Measurements from ENCODE around the gene CIB4.

Gene CIB4

DNA sequence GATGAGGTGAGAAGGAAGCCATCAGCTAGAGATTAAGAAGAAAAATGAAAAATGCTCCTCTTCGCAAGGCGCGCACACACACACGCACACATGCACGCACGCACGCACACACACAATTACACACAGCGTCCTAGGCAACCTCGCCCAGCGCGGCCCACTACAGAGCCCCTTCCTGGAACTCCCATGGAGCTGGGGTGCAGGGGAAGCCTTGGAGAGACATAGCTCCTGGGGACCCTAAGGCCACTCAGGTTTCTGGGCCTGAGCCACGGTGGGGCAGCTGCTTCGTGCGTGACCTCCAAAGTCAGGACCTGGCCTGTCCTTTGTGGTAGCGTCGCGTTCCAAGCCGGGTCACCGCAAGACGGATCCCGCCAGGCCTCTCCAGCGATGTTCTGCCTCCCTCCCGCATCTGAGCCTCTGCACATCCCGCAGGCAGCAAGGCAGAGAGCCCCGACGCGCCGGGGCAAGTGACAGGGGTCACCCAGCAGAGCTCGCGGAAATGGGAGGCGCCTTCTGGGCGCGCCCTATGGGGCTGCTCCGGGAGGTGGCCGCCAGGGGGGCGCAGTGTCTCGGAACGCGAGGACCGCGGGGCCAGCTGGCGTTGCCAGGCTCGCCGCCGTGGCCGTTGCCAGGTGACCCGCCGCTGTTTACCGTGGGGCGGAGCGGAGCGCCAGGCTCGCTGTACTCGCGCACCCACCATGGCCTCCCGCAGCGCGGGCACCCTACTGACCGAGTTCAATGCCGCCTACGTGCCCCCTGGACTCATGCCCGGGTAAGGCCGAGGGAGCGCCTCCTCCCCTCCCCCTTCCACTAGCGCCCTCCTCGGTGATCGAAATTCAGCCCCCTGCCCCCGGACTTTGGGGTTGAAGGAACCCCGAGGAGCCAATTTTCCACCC lies 79.0 kb downstream of the CIB4 start:
- H3K4me3 Mint-ChIP-seq, result no peak overlapping the region
- no peak for DNase-seq
- H3K27ac Mint-ChIP-seq, result no peak overlapping the region
- no peaks in the 10 kb centered on the region for H3K9me3 Mint-ChIP-seq
- ATAC-seq (replicated peaks), result no peak
- peaks cover 78 to 95% of the 10 kb centered on the region in 2 donors for H3K27me3 Mint-ChIP-seq
- H3K4me1 Mint-ChIP-seq (ENCODE audit: low read depth in 2 of 2), result peaks cover 0 to 9% of the 10 kb centered on the region in 2 donors
- no peaks in the 10 kb centered on the region for H3K36me3 Mint-ChIP-seq (ENCODE audit: insufficient read depth)

DNA sequence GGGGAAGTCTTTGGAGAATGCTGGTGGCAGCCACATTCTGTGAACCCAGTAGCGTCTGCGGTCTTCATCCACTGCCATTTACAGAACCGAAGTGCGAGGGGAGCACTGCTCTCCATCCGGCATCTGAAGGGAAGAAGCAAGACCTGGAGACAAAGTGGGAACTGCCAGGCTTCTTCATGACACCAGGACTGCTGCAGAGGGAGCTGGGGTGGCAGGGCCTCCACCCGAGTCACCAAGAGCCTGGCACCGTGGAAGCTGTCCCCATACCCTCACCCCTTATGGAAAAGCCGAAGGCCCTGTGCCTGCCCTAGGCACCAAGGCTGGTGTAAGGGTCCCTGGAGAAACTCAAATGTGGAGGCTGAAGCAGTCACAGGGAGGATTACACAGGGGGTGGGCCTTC lies 79.8 kb downstream of the CIB4 start:
- Mint-ChIP-seq H3K9me3 (no peaks in the 10 kb centered on the region), H3K27me3 (peaks cover 84 to 100% of the 10 kb centered on the region in 2 donors), H3K4me1 (ENCODE audit: low read depth in 2 of 2) (peaks cover 0 to 9% of the 10 kb centered on the region in 2 donors), H3K27ac (no peak overlapping the region), H3K4me3 (no peak overlapping the region), H3K36me3 (ENCODE audit: insufficient read depth) (no peaks in the 10 kb centered on the region)
- ATAC-seq (replicated peaks) (no peak), DNase-seq (no peak)

DNA sequence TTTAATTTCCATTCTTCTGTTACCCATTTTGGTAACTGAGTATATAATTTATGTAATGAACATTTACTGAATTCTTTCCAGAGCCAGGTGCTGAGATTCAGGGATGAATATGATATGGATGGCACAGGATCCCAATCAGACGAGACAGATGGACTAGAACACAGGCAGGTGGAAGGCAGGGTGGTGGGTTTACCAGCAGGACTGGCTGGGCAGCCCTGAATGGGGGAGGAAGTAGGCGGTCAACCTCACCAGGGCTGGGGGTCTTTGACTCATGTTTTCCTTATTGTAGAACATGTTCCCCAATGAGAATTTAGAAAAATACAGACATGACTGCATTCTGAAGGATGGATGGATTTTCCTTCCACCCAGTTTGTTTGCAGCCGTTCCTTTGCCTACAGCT lies 80.3 kb downstream of the CIB4 start:
- ATAC-seq (replicated peaks) (no peak), DNase-seq (no peak)
- H3K27ac Mint-ChIP-seq, result no peak overlapping the region
- no peaks in the 10 kb centered on the region for H3K36me3 Mint-ChIP-seq (ENCODE audit: insufficient read depth)
- H3K27me3 Mint-ChIP-seq, result peaks cover 84 to 100% of the 10 kb centered on the region in 2 donors
- peaks cover 0 to 9% of the 10 kb centered on the region in 2 donors for H3K4me1 Mint-ChIP-seq (ENCODE audit: low read depth in 2 of 2)
- no peaks in the 10 kb centered on the region for H3K9me3 Mint-ChIP-seq
- H3K4me3 Mint-ChIP-seq, result no peak overlapping the region

DNA sequence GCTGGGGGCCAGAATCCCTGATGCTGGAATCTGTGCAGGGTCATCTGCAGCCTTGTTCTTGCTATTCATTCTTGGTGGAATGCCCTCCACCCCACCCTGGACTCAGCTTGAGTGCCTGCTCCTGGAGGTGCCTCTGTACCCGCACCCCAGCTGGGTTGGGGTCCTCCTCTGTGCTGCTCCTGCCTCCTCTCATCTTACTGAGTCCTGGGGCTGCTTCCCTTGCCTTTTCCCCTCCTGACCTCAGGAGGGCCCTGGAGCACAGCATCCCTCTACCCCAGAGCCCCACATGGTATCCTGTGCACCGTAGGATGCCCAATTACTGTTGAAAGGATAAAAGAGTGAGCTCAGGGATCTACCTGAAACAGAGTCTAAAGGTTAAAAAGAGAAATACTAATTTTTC lies 81.6 kb downstream of the CIB4 start:
- H3K9me3 Mint-ChIP-seq, result no peaks in the 10 kb centered on the region
- ATAC-seq (replicated peaks) (no peak), DNase-seq (no peak)
- no peak overlapping the region for H3K27ac Mint-ChIP-seq
- H3K4me3 Mint-ChIP-seq, result no peak overlapping the region
- H3K27me3 Mint-ChIP-seq, result peaks cover 80 to 100% of the 10 kb centered on the region in 2 donors
- no peaks in the 10 kb centered on the region for H3K36me3 Mint-ChIP-seq (ENCODE audit: insufficient read depth)
- H3K4me1 Mint-ChIP-seq (ENCODE audit: low read depth in 2 of 2), result peaks cover 0 to 9% of the 10 kb centered on the region in 2 donors

DNA sequence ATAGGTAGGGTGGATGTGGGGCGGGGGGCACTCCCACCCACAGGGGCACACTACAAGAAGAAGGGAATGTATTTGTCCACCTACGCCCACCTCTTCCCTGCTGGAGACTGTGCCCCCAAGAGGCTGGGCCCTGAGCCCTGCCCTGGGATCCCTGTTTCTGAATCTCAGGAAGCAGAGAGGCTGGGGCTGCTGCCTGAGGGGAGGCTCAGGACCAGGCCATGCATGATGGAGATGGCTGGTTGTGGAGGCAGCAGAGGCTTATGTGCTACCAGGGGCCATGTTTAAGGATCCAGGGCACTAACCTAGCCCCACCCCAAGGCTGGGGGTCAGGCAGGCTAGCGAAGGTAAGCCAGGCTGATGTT lies 82.1 kb downstream of the CIB4 start:
- Mint-ChIP-seq H3K4me1 (ENCODE audit: low read depth in 2 of 2) (peaks cover 0 to 9% of the 10 kb centered on the region in 2 donors), H3K27me3 (peaks cover 80 to 100% of the 10 kb centered on the region in 2 donors), H3K36me3 (ENCODE audit: insufficient read depth) (no peaks in the 10 kb centered on the region), H3K9me3 (no peaks in the 10 kb centered on the region), H3K27ac (no peak overlapping the region), H3K4me3 (no peak overlapping the region)
- no peak for DNase-seq
- no peak for ATAC-seq (replicated peaks)

DNA sequence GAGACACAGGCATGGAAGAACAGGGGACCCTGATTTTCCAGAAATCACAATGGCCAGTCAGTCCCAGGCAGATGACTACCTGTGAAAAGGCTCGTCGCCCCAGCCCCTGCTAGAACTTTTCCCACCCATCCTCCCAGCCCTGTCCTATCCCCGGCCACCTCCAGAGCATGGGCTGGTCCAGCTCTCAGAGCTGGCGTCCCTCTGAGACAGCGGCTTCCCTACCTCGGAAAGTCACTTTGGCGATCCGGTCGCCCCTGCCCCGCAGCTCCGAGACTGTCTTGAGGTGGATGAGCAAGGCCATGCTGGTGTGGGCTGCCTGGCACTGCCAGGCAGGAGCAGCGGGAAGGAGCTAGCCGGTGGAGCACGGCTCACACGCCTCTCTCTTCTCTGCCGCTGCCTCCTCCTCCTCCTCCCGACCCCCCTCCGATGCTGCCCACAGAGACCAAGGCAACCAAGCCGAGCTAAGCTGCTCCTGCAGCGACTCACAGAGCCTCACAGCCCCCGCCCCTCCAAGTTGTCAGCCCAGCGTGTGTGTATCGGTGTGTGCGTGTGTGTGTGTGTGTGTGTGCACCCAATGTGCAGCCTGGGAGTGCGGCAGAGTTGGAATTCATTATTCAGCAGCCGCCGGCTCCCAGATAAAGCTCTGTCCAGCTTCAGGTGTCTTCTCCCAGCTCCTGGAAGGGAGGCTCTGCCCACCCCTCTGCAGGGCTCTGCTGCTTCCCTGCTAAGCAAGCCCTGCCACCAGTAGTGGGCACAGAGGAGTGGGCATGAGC lies 82.7 kb downstream of the CIB4 start:
- DNase-seq (no peak), ATAC-seq (replicated peaks) (no peak)
- H3K9me3 Mint-ChIP-seq, result no peaks in the 10 kb centered on the region
- peaks cover 0 to 9% of the 10 kb centered on the region in 2 donors for H3K4me1 Mint-ChIP-seq (ENCODE audit: low read depth in 2 of 2)
- H3K27me3 Mint-ChIP-seq, result peaks cover 80 to 100% of the 10 kb centered on the region in 2 donors
- no peak overlapping the region for H3K27ac Mint-ChIP-seq
- no peaks in the 10 kb centered on the region for H3K36me3 Mint-ChIP-seq (ENCODE audit: insufficient read depth)
- H3K4me3 Mint-ChIP-seq, result no peak overlapping the region

DNA sequence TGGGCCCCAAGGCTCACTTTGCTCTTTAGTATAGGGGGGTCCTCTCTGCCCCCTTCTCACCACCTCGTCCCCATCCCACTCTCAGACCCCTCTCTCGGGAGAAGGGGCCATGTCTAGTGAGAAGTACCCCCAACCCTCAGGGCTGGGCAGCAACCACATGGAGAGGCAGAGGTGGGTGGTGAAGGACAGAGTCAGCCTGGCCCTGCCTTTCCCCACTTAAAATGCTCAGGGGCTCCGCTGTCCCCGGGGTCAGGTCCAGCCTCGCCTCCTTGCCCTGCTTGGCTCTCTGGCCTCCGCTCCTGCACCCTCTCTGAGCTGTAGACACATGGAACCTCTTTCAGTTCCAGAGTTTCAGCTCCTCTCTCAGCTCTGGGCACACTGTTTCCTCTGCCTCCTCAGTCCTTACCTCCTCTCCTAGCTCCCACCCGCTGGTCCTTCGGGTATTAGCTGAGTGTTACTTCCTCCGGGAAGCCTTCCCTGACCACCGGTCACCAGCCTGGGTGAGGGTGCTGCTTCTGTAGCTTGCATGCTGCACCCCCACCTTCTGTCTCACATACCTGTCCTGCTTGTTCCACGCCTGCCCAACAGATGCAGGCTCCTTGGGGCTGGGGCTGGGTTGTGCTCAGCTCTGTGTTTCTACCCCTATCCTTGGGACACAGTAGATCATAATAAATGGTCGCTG lies 83.8 kb downstream of the CIB4 start:
- no peak overlapping the region for H3K4me3 Mint-ChIP-seq
- H3K27me3 Mint-ChIP-seq, result peaks cover 80 to 100% of the 10 kb centered on the region in 2 donors
- no peaks in the 10 kb centered on the region for H3K36me3 Mint-ChIP-seq (ENCODE audit: insufficient read depth)
- no peak for DNase-seq
- peaks cover 0 to 3% of the 10 kb centered on the region in 2 donors for H3K4me1 Mint-ChIP-seq (ENCODE audit: low read depth in 2 of 2)
- H3K27ac Mint-ChIP-seq, result no peak overlapping the region
- no peak for ATAC-seq (replicated peaks)
- no peaks in the 10 kb centered on the region for H3K9me3 Mint-ChIP-seq

DNA sequence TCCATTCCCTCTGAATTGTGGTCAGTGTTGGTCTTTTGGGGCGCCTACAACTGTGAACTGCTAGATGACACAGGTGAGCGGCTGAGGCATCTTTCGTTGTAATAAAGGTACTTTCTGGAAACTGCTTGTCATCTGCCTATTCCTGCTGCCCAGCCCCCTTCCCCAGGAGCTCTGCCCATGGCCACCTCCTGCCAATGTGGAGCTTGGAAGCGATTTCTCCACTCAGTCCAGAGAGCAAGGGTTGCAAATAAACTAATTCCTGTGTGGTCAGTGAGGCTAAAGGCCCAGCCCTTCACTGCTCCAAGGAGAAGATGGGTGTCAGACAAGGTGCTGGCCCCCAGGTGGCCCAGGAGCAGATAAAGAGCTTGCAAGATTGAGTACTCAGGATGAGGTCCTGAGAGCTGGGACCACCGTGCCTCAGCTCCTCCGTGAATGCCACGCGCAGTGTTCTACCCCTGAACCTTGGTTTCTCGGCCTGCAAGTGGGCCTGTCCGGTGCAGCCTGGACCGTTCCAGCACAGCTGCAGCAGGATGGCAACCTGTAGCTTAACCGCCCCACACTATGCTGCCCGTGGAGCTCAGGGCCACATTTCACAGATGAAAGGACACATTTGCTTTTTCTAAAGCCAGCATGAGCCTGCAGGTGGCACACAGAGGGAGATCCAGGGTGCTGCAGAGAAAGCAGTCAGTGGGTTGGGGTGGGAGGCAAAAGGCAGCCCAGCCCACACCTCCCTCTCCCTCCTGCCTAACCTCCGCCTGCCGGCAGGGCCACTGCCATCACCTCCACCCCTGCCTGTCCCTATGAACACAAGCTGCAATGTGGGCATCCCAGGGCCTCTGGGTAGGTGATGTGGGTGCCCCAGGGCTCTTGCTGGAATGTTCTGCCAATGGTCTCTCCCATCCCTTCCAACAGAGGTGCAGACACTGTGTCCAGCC lies 84.6 kb downstream of the CIB4 start:
- Mint-ChIP-seq H3K27me3 (peaks cover 88 to 100% of the 10 kb centered on the region in 2 donors), H3K4me1 (ENCODE audit: low read depth in 2 of 2) (no peaks in the 10 kb centered on the region), H3K36me3 (ENCODE audit: insufficient read depth) (no peaks in the 10 kb centered on the region), H3K4me3 (no peak overlapping the region), H3K27ac (no peak overlapping the region), H3K9me3 (no peaks in the 10 kb centered on the region)
- DNase-seq (no peak), ATAC-seq (replicated peaks) (no peak)

DNA sequence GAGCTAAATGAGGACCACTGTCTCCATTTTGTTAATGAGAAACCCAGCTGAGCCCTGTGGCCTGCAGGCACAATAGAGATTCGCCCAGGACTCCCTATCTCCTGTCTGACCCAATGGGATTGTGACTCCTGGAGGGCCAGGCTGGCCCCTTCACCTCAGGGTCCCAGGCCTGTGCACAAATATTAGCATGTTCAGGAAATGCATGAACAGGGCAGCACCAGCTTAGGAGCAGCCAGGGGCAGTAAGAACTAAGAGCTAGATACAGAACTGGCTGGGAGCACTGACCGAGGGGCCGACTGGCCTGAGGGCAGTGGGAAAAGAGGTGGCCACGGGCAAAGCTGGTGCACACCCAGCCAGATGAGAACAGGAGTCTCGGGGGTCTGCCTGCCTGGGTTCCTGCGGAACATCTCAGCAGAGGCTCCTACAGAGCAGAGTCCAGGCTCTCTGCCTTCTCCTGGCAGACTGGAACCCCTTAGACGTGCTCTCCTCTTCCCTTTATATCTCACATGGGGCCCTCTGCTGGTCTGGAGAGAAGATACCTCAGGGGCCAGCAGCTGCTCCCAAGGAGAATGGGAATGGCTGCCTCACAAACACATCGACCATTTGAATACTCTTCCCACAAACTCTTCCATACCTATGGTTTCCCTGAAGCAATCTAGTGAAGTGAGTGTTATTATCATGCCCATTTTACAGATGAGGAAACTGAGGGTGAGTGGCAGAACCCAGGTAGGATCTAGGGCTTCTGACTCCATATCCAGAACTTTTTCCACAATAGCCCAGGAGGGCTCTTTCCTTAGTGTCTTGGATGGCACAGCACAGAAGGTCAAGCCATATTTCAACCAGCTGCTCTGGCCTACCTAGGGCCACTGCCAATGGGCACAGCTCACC lies 85.7 kb downstream of the CIB4 start:
- Mint-ChIP-seq H3K4me3 (no peak overlapping the region), H3K4me1 (ENCODE audit: low read depth in 2 of 2) (no peaks in the 10 kb centered on the region), H3K36me3 (ENCODE audit: insufficient read depth) (no peaks in the 10 kb centered on the region), H3K27me3 (peaks cover 93 to 100% of the 10 kb centered on the region in 2 donors), H3K27ac (no peak overlapping the region), H3K9me3 (no peaks in the 10 kb centered on the region)
- ATAC-seq (replicated peaks) (no peak), DNase-seq (no peak)

DNA sequence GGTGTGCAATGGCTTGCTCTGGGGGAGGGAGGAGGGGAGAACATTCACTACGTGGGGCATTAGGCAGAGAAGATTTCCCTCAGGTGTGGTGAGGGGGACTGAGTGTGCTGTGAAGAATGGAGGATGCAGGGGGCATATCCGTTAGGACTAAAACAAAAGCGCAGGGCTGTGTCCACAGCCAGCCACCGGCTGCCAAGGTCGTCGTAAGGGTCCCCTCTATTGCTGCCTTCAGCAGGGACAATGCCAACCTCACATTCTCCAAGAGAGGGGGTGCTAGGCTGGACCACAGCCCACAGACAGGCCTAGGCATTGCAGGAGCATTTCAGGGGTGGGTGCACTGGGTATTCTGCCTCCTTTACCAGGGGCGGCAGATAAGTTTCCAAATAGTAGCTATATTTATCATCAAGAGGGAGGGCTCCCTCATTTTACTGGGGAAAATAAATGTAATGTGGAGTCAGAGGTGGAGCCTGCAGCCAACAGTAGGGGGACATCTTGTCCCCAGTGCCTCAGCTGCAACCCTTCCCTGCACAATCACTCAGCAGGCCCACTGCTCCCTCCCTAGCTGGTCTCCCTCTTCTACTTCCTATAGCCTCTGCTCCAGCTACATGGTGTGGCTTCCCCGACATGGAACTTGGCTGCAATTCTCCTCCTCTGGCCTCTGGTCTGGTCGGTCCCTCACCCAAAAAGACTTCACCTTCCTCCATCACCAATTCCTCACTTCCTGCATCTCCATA lies 88.4 kb downstream of the CIB4 start:
- DNase-seq, result no peak

DNA sequence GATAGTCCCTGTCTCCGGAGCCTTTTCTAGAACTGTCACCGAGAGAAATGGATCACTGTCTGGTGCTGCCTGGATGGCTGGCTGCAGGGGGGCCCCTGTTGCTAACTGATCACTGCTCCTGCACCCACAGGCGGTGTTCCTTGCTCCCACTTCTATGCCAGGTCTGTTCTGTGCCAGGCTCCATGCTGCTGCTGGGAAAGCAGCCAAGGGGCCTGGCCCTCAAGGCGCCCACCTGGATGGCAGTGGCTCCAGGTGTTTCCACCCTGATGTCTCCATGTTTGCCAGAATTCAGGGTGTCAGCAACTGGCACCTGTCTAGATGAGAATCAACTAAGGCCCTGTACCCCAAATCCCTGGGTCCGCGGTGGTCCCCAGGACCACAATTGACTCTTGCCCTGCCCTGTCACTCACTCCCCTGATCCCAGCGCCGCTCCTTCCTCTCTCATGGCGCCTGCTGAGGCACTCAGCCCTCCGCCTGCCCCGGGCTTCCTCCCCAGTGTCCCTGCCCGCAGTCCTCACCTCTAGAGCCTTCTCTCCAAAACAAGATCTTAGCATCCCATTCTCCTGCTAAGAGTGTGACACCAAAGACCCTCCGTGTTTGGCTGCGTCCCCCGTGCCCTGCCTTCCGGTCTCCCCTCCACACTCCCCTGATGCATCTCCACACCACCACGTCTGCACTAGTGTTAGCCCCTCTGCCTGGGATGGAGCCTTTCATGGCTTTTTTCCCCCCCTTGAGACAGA lies 90.7 kb downstream of the CIB4 start:
- H3K4me1 Mint-ChIP-seq (ENCODE audit: low read depth in 2 of 2), result no peaks in the 10 kb centered on the region
- H3K4me3 Mint-ChIP-seq, result no peak overlapping the region

More for the DNA sequence above, 88.4 kb downstream of the CIB4 start:
- Mint-ChIP-seq H3K36me3 (ENCODE audit: insufficient read depth) (no peaks in the 10 kb centered on the region), H3K4me3 (no peak overlapping the region), H3K27ac (no peak overlapping the region), H3K27me3 (peaks cover 70 to 87% of the 10 kb centered on the region in 2 donors), H3K4me1 (ENCODE audit: low read depth in 2 of 2) (no peaks in the 10 kb centered on the region), H3K9me3 (no peaks in the 10 kb centered on the region)
- no peak for ATAC-seq (replicated peaks)

More for the DNA sequence above, 90.7 kb downstream of the CIB4 start:
- no peak for DNase-seq
- H3K27ac Mint-ChIP-seq, result no peak overlapping the region
- no peaks in the 10 kb centered on the region for H3K36me3 Mint-ChIP-seq (ENCODE audit: insufficient read depth)
- H3K9me3 Mint-ChIP-seq, result no peaks in the 10 kb centered on the region
- H3K27me3 Mint-ChIP-seq, result peaks cover 47 to 63% of the 10 kb centered on the region in 2 donors
- no peak for ATAC-seq (replicated peaks)
